GM19324 (cell line): ENCODE data around the gene RUVBL2.

Experiments
- ATAC-seq: cut with Tn5 transposase; IDR thresholded peaks from one replicate; pipeline ENCODE4 v1.9.1; 2021; ENCODE audit warnings: mild to moderate bottlenecking, moderate library complexity; ENCODE audit not compliant: unreplicated experiment, low FRiP score

RUVBL2 gene

GRCh38 chr19:48987323-48987722 is 6.4 kb upstream of the RUVBL2 start:
- ATAC-seq: no peak

- ATAC-seq: no peak
Measured at GRCh38 chr19:48988286-48988685, 5.4 kb upstream of the RUVBL2 start.

GRCh38 chr19:48988860-48989259 is 4.8 kb upstream of the RUVBL2 start:
- ATAC-seq: no peak

GRCh38 chr19:48989701-48990291 is 3.9 kb upstream of the RUVBL2 start:
- no peak for ATAC-seq

GRCh38 chr19:48990400-48990799 is 3.3 kb upstream of the RUVBL2 start:
- ATAC-seq: no peak

GRCh38 chr19:48991011-48991609 is 2.6 kb upstream of the RUVBL2 start:
- no peak for ATAC-seq

GRCh38 chr19:48991873-48992580 is 1.7 kb upstream of the RUVBL2 start:
- no peak for ATAC-seq

- ATAC-seq: peak; percentile 6
Measured at GRCh38 chr19:48992581-48993174, 1.0 kb upstream of the RUVBL2 start.

GRCh38 chr19:48994035-48994386 is 324 bp downstream of the RUVBL2 start:
- ATAC-seq: no peak

GRCh38 chr19:48997972-48998371 is 4.3 kb downstream of the RUVBL2 start:
- ATAC-seq: no peak

GRCh38 chr19:48999481-49000325 is 6.0 kb downstream of the RUVBL2 start:
- ATAC-seq: no peak

- no peak for ATAC-seq
Measured at GRCh38 chr19:49004133-49004532, 10.4 kb downstream of the RUVBL2 start.

- ATAC-seq: no peak
Measured at GRCh38 chr19:49004964-49005614, 11.4 kb downstream of the RUVBL2 start.

- ATAC-seq: no peak
Measured at GRCh38 chr19:49006905-49007304, 13.2 kb downstream of the RUVBL2 start.

GRCh38 chr19:49009828-49010227 is 16.1 kb downstream of the RUVBL2 start:
- ATAC-seq: no peak

GRCh38 chr19:49010453-49010852 is 16.8 kb downstream of the RUVBL2 start:
- no peak for ATAC-seq

- no peak for ATAC-seq
Measured at GRCh38 chr19:49011194-49011593, 17.5 kb downstream of the RUVBL2 start.

GRCh38 chr19:49014123-49014869 is 20.6 kb downstream of the RUVBL2 start:
- no peak for ATAC-seq

- no peak for ATAC-seq
Measured at GRCh38 chr19:49014870-49015255, 21.2 kb downstream of the RUVBL2 start.
